ENCODE measurements around the gene RPL15. TPM values are rescaled to one million over a fixed set of nuclear protein-coding genes. Genes with fewer than 3 reads are reported as not detected.

The RPL15 gene
- total and polyA plus RNA-seq, 2 of the 13 experiments (the other 11 are each of a cell fraction or from before 2014, with no cell fraction given): 1,297 to 3,693 TPM

GRCh38 chr3:23961913-23962312, 45.0 kb downstream of the RPL15 start:
- no TSS peak for BruUV-seq (replicated peaks)
- Histone ChIP-seq H3K4me2 (ENCODE audit: low read depth, low read length) (no peak overlapping the region), H3K27me3 (ENCODE audit: control insufficient read depth in 1 of 2, insufficient read depth in 2 of 2, low read length in 2 of 2) (no peaks in the 10 kb centered on the region), H3K36me3 (replicated peaks in 1 of 2; ENCODE audit: control insufficient read depth in 1 of 2, insufficient read depth in 2 of 2, low read length in 2 of 2) (peaks cover 3 to 42% of the 10 kb centered on the region in 2 experiments; a peak in 4 of 5 replicates), H2AFZ (ENCODE audit: low read length) (no peak overlapping the region), H3K4me3 (replicated peaks in 1 of 3; ENCODE audit: insufficient read depth in 1 of 3, low read depth in 2 of 3, low read length in 3 of 3) (no peak overlapping the region), H3K9me3 (ENCODE audit: low read length) (no peaks in the 10 kb centered on the region), H3K27ac (ENCODE audit: extremely low read length, insufficient read depth, low read length) (no peak overlapping the region), H3K79me2 (ENCODE audit: insufficient read depth, low read length) (no peaks in the 10 kb centered on the region), H4K20me1 (ENCODE audit: insufficient read depth, low read length) (no peaks in the 10 kb centered on the region), H3K4me1 (ENCODE audit: insufficient read depth, low read length) (no peaks in the 10 kb centered on the region), H3K9ac (ENCODE audit: insufficient read depth, low read depth, low read length) (no peak overlapping the region)
- FAIRE-seq: no peak
- intact Hi-C loops (cut with micrococcal nuclease; ENCODE audit: unreplicated experiment): no loop called here
- WGBS (ENCODE audit: low lambda C conversion rate): 98% methylated on average over 5 of the region's 5 CpGs
- in situ Hi-C loops (cut with HindIII; ENCODE audit: extremely low pct_ligation_motif_present, low pct_unique_long_range_greater_than_20kb): no loop called here
- POLR2A ChIA-PET: no interaction called here
- TF ChIP-seq ZEB1 (IDR thresholded peaks at IDR 0.05; ENCODE audit: insufficient replicate concordance, low read depth) (no peak), SKIL (CRISPR knock-in tag; IDR thresholded peaks at IDR 0.05; ENCODE audit: borderline replicate concordance) (no peak), GATAD2A (CRISPR knock-in tag; IDR thresholded peaks at IDR 0.05) (no peak)
- no peak for DNase-seq (ENCODE audit: low spot score)
- CTCF ChIA-PET (ENCODE audit: low intra/inter-chr PET ratio, low total read pairs): no interaction called here
- no peak for ATAC-seq

DNA sequence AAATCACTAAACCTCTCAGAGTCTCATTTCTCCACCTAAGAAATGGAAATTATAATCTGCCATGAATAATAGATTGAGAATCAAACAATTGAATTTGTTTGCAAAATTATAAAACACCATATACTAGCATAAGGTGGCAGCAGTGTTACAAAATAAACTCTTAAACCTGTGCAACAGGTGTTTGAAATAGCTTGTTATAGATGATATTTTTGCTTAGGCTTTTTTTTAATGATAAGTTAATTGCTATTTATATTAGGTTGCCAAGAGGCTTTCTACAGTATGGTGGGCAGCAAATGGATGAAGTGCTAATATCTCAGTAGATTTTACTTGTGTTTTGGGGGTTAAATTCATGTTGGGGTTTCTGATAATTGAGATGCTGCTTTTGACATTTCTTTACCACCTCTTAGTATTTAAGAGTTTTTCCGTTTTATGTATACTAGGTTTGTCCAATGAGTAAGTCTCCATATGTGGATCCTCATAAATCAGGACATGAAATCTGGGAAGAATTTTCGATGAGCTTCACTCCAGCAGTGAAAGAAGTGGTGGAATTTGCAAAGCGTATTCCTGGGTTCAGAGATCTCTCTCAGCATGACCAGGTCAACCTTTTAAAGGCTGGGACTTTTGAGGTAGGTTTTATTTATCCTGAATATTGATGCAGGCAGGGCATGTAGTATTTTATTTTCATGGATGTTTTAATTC, 47.8 kb downstream of the RPL15 start:
- no peak overlapping the region for H3K4me2 ChIP-seq (ENCODE audit: low read depth, low read length)
- no peak overlapping the region for H2AFZ ChIP-seq (ENCODE audit: low read length)
- in situ Hi-C loops (cut with HindIII; ENCODE audit: extremely low pct_ligation_motif_present, low pct_unique_long_range_greater_than_20kb): no loop called here
- FAIRE-seq (no peak), DNase-seq (ENCODE audit: low spot score) (no peak), ATAC-seq (no peak)
- POLR2A ChIA-PET: no interaction called here
- H3K27ac ChIP-seq (ENCODE audit: extremely low read length, insufficient read depth, low read length): no peak overlapping the region
- H3K4me3 ChIP-seq (replicated peaks in 1 of 3; ENCODE audit: insufficient read depth in 1 of 3, low read depth in 2 of 3, low read length in 3 of 3): no peak overlapping the region
- H3K36me3 ChIP-seq (replicated peaks in 1 of 2; ENCODE audit: control insufficient read depth in 1 of 2, insufficient read depth in 2 of 2, low read length in 2 of 2): peaks cover 8 to 42% of the 10 kb centered on the region in 2 experiments; a peak in 4 of 5 replicates
- no peaks in the 10 kb centered on the region for H4K20me1 ChIP-seq (ENCODE audit: insufficient read depth, low read length)
- CTCF ChIA-PET (ENCODE audit: low intra/inter-chr PET ratio, low total read pairs): no interaction called here
- H3K9ac ChIP-seq (ENCODE audit: insufficient read depth, low read depth, low read length): no peak overlapping the region
- no peaks in the 10 kb centered on the region for H3K27me3 ChIP-seq (ENCODE audit: control insufficient read depth in 1 of 2, insufficient read depth in 2 of 2, low read length in 2 of 2)
- no peaks in the 10 kb centered on the region for H3K79me2 ChIP-seq (ENCODE audit: insufficient read depth, low read length)
- no peaks in the 10 kb centered on the region for H3K9me3 ChIP-seq (ENCODE audit: low read length)
- intact Hi-C loops (cut with micrococcal nuclease; ENCODE audit: unreplicated experiment): no loop called here
- no TSS peak for BruUV-seq (replicated peaks)
- no peaks in the 10 kb centered on the region for H3K4me1 ChIP-seq (ENCODE audit: insufficient read depth, low read length)
- WGBS (ENCODE audit: low lambda C conversion rate): 91% methylated on average over 3 of the region's 3 CpGs
- TF ChIP-seq, protein P1, sequence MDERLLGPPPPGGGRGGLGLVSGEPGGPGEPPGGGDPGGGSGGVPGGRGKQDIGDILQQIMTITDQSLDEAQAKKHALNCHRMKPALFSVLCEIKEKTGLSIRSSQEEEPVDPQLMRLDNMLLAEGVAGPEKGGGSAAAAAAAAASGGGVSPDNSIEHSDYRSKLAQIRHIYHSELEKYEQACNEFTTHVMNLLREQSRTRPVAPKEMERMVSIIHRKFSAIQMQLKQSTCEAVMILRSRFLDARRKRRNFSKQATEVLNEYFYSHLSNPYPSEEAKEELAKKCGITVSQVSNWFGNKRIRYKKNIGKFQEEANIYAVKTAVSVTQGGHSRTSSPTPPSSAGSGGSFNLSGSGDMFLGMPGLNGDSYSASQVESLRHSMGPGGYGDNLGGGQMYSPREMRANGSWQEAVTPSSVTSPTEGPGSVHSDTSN (CRISPR knock-in tag; IDR thresholded peaks at IDR 0.05): no peak
- no peak for TF ChIP-seq HNRNPK (IDR thresholded peaks at IDR 0.05; ENCODE audit: low read depth, low read length, poor library complexity, severe bottlenecking)
- no peak for TF ChIP-seq MEIS1 (CRISPR knock-in tag; IDR thresholded peaks at IDR 0.05; ENCODE audit: borderline replicate concordance)
- no peak for TF ChIP-seq ZBTB1 (CRISPR knock-in tag; IDR thresholded peaks at IDR 0.05; ENCODE audit: borderline replicate concordance)
- no peak for TF ChIP-seq NR2C2 (CRISPR knock-in tag; IDR thresholded peaks at IDR 0.05; ENCODE audit: borderline replicate concordance)
- TF ChIP-seq ZNF124 (CRISPR knock-in tag; IDR thresholded peaks at IDR 0.05): no peak
- TF ChIP-seq NAIF1 (CRISPR knock-in tag; IDR thresholded peaks at IDR 0.05; ENCODE audit: borderline replicate concordance): no peak
- TF ChIP-seq ZNF260 (CRISPR knock-in tag; IDR thresholded peaks at IDR 0.05; ENCODE audit: borderline replicate concordance, low read depth): no peak
- TF ChIP-seq TRIM24 (CRISPR knock-in tag; IDR thresholded peaks at IDR 0.05): no peak
- TF ChIP-seq SP1 (IDR thresholded peaks at IDR 0.05): no peak
- no peak for TF ChIP-seq SP1 (CRISPR knock-in tag; IDR thresholded peaks at IDR 0.05)
